Activated naive CD4-positive, alpha-beta T cell (primary cell): ENCODE data around the gene TUFM.
"Not testable (repeated sequence)": the region's sequence is repeated elsewhere in the genome, so short reads cannot be mapped to it uniquely, and the experiment has no call there.

Experiments used
- DNase-seq, 4 experiments: peaks; one replicate each; lab custom pipeline; 2025; lab: John Stamatoyannopoulos, UW

The TUFM gene

DNA sequence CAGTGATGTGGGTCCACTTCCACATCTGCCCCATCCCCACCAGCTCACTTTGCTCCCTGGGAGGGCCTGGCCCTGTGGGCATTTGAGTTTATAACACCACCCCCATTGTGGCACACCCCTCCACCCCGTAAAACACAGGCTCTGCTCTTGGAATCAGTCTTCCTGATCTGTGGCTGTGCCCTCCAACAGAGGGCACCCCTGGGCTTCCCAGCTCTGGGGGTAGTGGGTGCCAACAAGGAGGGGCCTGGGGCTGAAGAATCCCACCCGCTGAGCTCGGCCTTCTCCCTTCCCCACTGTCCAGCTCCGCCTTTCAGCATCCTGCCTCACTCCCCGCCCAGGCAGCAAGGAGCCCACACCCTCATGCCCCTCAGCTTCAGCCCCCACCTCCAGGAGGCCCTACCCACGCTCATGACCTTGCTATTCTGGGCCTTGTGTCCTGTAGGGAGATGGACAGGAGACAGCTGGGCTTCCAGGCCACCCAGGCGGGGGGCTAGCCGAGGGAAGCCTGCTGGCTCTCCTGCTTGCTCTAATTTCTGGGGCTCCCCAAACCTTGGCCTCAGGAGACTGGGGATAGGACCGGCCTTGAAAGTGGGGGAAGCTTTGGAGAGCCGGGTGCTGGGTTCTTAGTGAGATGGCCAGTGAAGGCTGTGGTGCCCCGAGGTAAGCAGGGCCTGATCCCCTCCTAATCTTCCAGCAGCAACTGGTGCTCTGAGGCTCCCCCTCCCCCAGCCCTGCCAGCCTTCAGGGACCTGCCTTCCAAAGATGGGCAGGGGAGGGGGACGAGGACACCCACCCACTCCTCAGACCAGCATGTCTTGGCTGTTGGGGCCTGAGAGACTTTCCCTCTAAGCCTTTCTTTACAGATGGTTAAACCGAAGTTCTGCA, 29.2 kb upstream of the TUFM start:
- no peak for DNase-seq

DNA sequence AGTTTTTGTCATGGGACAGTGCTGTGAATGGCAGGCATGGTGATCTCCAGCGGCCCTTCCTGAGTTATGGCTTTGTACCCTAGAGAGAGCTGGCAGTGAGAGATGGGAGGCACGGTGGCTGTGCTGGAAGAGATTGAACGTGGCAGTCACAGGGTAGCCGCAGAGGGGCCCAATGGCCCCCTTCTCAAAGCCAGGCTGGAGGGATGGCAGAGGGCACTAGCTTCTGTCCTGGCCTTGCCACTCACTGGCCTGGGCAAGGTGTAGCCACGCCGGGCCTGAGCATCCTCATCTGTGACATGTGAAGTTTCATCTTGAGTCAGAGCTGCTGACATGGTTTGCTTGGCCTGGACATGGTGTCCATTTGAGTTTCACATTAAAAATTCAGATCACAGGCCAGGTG, 28.3 kb upstream of the TUFM start:
- DNase-seq: no peak

DNA sequence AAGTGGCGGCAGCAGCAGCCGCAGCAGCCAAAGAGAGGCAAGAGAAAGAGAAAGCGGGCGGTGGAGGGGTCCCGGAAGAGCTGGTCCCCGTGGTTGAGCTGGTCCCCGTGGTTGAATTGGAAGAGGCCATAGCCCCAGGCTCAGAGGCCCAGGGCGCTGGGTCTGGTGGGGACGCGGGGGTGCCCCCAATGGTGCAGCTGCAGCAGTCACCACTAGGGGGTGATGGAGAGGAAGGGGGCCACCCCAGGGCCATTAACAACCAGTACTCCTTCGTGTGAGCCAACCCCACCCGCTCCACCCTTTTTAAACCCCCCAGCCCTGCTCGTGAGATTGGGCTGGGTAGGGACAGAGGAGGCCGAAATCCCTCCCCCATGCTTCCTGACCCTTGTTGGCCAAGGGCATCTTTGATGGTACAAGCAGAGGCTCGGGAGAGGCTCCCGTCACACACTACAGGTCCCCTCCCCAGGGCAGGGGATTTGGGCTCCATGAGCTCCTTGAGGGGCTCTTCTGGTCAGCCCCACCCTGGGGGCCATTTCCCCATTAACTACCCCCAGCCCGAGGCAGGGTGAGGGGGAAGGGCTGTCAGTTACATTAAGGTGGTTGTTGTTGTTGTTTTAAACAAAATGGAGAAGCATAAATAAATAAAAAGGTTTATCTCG, 27.5 kb upstream of the TUFM start:
- DNase-seq: peak in 3 of 4 experiments; percentile 15 to 51 (median 20)

DNA sequence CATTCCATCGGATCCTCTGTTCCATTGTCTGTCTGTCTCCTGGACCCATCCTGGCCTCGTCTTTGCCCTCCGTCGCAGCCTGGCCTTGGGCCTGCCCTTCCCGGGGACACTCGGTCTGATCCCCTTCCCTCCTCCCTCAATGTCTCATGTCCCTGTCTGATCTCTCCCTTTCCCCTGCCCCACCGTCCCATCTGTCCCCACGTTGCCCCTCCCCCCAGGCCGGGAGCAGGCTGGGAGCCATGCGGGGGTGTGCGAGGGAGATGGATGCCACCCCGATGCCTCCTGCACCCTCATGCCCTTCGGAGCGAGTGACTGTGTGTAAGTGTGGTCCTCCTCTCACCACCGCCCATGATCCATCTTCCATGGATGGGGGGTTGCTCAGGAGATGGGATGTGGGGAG, 26.8 kb upstream of the TUFM start:
- no peak for DNase-seq

GRCh38 chr16:28869201-28869600, 23.1 kb upstream of the TUFM start:
- no peak for DNase-seq

DNA sequence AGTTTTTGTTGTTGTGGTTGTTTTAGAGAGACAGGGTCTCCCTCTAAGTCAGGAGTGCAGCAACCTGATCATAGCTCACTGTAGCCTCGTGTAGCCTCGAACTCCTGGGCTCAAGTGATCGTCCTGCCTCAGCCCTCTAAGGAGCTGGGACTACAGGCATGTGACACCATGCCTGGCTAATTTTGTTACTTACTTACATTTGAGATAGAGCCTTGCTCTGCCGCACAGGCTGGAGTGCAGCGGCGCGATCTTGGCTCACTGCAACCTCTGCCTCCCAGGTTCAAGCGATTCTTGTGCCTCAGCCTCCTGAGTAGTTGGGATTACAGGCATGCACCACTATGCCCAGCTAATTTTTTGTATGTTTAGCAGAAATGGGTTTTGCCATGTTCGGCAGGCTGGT, 21.5 kb upstream of the TUFM start:
- not testable (repeated sequence) for DNase-seq

GRCh38 chr16:28867241-28867640, 21.1 kb upstream of the TUFM start:
- no peak for DNase-seq

DNA sequence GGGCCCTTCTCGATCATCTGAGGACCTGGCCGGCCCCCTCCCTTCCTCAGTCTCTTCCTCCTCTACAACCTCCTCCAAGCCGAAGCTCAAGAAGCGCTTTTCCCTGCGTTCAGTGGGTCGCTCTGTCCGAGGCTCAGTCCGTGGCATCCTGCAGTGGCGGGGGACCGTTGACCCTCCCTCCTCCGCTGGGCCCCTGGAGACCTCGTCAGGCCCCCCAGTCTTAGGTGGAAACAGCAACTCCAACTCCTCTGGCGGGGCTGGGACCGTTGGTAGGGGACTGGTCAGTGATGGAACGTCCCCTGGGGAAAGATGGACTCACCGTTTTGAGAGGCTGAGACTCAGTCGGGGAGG, 20.3 kb upstream of the TUFM start:
- DNase-seq: no peak

GRCh38 chr16:28865722-28866453, 19.7 kb upstream of the TUFM start:
- DNase-seq: no peak

- no peak for DNase-seq
These were observed 19.0 kb upstream of the TUFM start for GRCh38 chr16:28865001-28865688.

- DNase-seq: no peak
These were observed 18.0 kb upstream of the TUFM start for GRCh38 chr16:28863929-28864793.

GRCh38 chr16:28859326-28859725, 13.2 kb upstream of the TUFM start:
- DNase-seq: no peak

- no peak for DNase-seq
These were observed 12.3 kb upstream of the TUFM start for GRCh38 chr16:28858421-28858820.

DNA sequence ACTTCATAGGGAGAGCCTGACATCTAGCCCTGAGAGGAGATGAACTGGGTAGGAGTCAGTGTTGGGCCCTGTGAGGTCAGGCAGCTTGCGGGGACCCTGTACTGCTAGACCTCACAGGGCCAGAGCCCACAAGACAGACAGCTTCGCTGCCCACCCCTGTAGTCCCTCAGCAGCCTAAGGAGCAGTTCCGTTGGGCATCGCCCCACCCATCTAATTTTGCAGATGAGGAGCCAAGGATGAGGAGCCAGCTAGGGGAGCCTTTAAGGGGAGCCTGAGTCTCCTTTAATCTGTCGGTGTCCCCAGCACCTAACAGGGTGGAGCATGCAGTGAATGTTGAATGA, 755 bp upstream of the TUFM start:
- no peak for DNase-seq

GRCh38 chr16:28845761-28846079, 428 bp downstream of the TUFM start:
- DNase-seq: no peak

DNA sequence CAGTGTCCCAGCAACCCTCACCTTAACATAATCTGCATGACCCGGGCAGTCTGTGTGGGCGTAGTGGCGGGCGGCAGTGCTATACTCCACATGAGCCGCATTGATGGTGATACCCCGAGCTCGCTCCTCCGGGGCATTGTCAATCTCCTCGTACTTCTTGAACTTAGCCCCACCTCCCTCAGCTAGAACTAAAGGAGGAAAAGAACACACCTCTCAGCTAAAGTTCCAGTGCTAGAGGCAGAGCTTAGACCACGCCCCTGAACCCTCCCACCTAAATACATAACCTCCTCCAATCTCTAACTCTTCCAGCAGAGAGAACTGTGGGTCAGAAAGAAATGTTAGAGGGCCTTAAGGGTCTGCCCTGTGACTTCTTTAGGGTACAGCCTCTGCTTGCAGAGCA, 855 bp downstream of the TUFM start:
- no peak for DNase-seq

- DNase-seq: no peak
These were observed 1.8 kb downstream of the TUFM start for GRCh38 chr16:28844226-28844885.

- DNase-seq: no peak
These were observed 2.4 kb downstream of the TUFM start for GRCh38 chr16:28843766-28844165.

GRCh38 chr16:28842696-28843095, 3.5 kb downstream of the TUFM start:
- DNase-seq: no peak

DNA sequence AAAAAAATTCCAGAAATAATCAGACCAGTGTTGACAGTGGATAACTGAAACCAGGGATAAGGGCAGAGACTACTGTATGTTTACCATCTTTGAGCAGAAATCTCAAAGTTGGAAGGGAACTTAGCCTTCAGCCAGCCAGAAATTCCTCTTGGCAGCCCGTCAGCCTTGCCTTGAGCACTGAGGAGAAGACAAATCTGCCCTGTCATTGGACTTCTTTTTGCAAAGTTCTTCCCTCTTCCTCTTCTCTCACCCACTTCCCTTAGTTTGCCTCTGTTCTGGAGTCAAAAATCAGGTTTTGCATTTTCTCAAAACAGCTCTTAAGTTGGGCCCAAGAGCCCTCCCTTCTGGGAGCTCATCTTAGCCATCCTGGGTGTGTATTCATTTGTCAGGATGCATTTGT, 6.2 kb downstream of the TUFM start:
- DNase-seq: no peak

- no peak for DNase-seq
These were observed 7.0 kb downstream of the TUFM start for GRCh38 chr16:28839004-28839639.
